Right lobe of liver (tissue), 6 donors: ENCODE data around the gene RAF1. TPM values are rescaled to one million over a fixed set of nuclear protein-coding genes. Genes with fewer than 3 reads are reported as not detected.

ENCODE experiments used
- ATAC-seq, 4 donors: fragments of 200-7000 bp; cut with Tn5 transposase; one replicate each; pipeline ENCODE4 v1.9.1; 2020; ENCODE audit warnings: mild to moderate bottlenecking in 4 of 4, moderate library complexity in 4 of 4
- DNase-seq, 3 donors: peaks; one replicate each; pipeline ENCODE4 v3.0.0-alpha.2; 2020
- H3K27ac ChIP-seq, 3 donors: fragments of 200-600 bp; one replicate each; pipeline ENCODE4 v1.8.0; 2022
- H3K27me3 ChIP-seq, 2 donors: fragments of 200-600 bp; one replicate each; pipeline ENCODE4 v1.8.0; 2022
- H3K36me3 ChIP-seq, 4 donors: fragments of 200-600 bp; sonication (generic) in 1 of 4; one replicate each; pipeline versions ENCODE4 v1.5.1 to v1.8.0; 2017 to 2022; ENCODE audit warnings: control low read depth in 1 of 4
- H3K4me1 ChIP-seq, 4 donors: fragments of 200-600 bp; sonication (generic) in 1 of 4; one replicate each; pipeline versions ENCODE4 v1.5.1 to v1.8.0; 2017 to 2022; ENCODE audit warnings: control low read depth in 1 of 4
- H3K4me3 ChIP-seq, 3 donors: fragments of 200-600 bp; one replicate each; pipeline ENCODE4 v1.8.0; 2022
- H3K9me3 ChIP-seq, 4 donors: fragments of 200-600 bp; sonication (generic) in 1 of 4; one replicate each; pipeline versions ENCODE4 v1.5.1 to v1.8.0; 2017 to 2022; ENCODE audit warnings: control low read depth in 1 of 4
- POLR2A ChIP-seq: fragments of 450-650 bp; IDR thresholded peaks from one replicate; pipeline ENCODE4 v1.6.1; 2017; ENCODE audit warnings: antibody characterized with exemption, mild to moderate bottlenecking
- WGBS: methylation state at CpG from one replicate; pipeline ENCODE4 v1.1.6; 2018; ENCODE audit warnings: low coverage, low lambda C conversion rate; ENCODE audit not compliant: insufficient coverage; ENCODE audit errors: missing lambda C conversion rate; 5-methylcytosine and 5-hydroxymethylcytosine counted together
- intact Hi-C, 2 donors: fragments of 100-400 bp; cut with DNase I; formaldehyde crosslinking; loops; one replicate each; pipeline versions ENCODE4 v1.11.2 to v1.14.1; 2022
- total RNA-seq, 6 experiments: library from RNA; depleted of rRNA in 2 of 6; stranded (reverse); fragments of >200 nt in 2 of 6; fragmentation: NEBNext Ultra II Directional in 3 of 6; extraction: Animal tissue kit (Norgen Biotek cat#: 25700) in 3 of 6; gene quantifications; one replicate each; pipeline versions ENCODE4 v1.1.0 to v1.2.4, GENCODE V29; 2016 to 2023
- TF ChIP-seq, protein P1 (sequence below), 4 donors: fragments of 200-600 bp in 3 of 4; fragments of 450-650 bp in 1 of 4; IDR thresholded peaks; one replicate each; pipeline versions ENCODE4 v1.5.1 to v1.8.0; 2016 to 2022; ENCODE audit warnings: antibody characterized with exemption in 4 of 4, mild to moderate bottlenecking in 2 of 4
- donor health status: DM: no; HTN: yes; CAD: no.
- donor health status: DM: no; HTN: no; CAD: no.
- donor health status: DM: no; HTN: no; CAD: no.
- donor health status: DM: no; HTN: yes; CAD: no.
- donor health status: DM: no; HTN: yes; CAD: no.

Gene RAF1
- total RNA-seq, 6 experiments from 2014 or later: 55.7 to 72.8 (median 60.4) TPM

DNA sequence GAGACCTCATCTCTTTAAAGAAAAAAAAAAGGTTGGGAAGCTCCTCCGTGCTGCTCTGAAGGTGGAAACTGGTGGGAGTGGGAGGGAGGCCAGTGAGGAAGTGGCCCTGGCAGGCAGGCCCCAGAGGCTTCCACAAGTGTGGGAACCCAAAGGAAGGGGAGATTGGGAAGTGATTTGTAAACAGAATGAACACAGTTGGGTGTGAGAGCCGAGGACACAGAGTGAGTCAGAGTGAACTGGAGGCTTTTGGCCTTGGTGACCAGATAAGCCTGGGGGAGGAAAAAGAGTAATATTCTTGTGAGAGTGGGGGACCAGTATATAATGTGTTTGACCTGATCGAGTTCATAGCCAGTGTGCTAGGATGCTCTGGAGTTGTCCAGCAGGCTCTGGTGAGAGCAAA is 84.0 kb downstream of the RAF1 start:
- 38% methylated on average over 2 of the region's 3 CpGs for WGBS
- no peak for TF ChIP-seq POLR2A
- Histone ChIP-seq H3K4me1 (peaks cover 0 to 12% (median 5%) of the 10 kb centered on the region in 4 donors), H3K27ac (no peak overlapping the region), H3K27me3 (no peaks in the 10 kb centered on the region), H3K4me3 (no peak overlapping the region), H3K36me3 (peaks cover 9 to 65% (median 27%) of the 10 kb centered on the region in 4 donors), H3K9me3 (no peaks in the 10 kb centered on the region)
- no peak for DNase-seq
- ATAC-seq: peak; percentile 13 to 78 (median 48)
- intact Hi-C loops: no loop called here

DNA sequence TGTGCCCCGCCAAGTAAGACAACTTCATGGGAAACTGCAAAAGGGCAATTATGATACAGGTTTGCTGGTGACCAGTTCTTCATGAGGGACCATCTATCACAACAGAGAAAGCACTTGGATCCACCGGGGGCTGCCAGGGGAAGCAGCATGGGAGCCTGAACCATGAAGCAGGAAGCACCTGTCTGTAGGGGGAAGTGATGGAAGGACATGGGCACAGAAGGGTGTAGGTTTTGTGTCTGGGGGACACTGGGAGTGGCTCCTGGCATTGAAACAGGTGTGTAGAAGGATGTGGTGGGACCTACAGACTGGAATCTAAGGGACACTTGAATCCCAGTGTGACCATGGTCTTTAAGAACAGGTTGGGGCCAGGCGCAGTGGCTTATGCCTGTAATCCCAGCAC is 84.5 kb downstream of the RAF1 start:
- H3K9me3 ChIP-seq: no peaks in the 10 kb centered on the region
- H3K4me3 ChIP-seq: no peak overlapping the region
- DNase-seq (no peak), ATAC-seq (no peak)
- no peaks in the 10 kb centered on the region for H3K27me3 ChIP-seq
- TF ChIP-seq POLR2A: no peak
- TF ChIP-seq, protein P1, sequence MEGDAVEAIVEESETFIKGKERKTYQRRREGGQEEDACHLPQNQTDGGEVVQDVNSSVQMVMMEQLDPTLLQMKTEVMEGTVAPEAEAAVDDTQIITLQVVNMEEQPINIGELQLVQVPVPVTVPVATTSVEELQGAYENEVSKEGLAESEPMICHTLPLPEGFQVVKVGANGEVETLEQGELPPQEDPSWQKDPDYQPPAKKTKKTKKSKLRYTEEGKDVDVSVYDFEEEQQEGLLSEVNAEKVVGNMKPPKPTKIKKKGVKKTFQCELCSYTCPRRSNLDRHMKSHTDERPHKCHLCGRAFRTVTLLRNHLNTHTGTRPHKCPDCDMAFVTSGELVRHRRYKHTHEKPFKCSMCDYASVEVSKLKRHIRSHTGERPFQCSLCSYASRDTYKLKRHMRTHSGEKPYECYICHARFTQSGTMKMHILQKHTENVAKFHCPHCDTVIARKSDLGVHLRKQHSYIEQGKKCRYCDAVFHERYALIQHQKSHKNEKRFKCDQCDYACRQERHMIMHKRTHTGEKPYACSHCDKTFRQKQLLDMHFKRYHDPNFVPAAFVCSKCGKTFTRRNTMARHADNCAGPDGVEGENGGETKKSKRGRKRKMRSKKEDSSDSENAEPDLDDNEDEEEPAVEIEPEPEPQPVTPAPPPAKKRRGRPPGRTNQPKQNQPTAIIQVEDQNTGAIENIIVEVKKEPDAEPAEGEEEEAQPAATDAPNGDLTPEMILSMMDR (IDR thresholded peaks at IDR 0.05): no peak
- WGBS: 29% methylated on average over 1 of the region's 3 CpGs
- no peak overlapping the region for H3K27ac ChIP-seq
- H3K4me1 ChIP-seq: peaks cover 0 to 12% (median 5%) of the 10 kb centered on the region in 4 donors
- H3K36me3 ChIP-seq: peaks cover 4 to 65% (median 26%) of the 10 kb centered on the region in 4 donors
- intact Hi-C loops: no loop called here

DNA sequence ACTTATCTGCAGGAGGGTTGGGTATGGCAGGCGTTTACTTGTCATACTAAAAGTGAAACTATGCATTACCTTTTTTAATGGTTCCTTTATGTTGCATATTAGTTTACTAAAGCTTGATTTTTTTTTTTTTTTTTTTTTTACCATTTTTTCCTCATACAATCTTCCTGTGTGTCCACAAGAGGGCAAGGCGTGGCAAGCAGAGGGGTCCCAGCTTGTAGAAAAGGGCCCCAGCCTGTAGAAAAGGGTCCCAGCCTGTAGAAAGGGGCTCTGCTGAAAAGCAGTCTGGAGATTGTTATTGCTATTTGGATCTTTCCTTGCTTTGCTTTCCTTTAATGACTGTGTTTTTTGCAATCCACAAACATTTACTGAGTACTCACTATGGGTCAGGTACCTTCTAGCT is 85.2 kb downstream of the RAF1 start:
- Histone ChIP-seq H3K4me1 (peaks cover 0 to 11% (median 5%) of the 10 kb centered on the region in 4 donors), H3K4me3 (no peak overlapping the region), H3K27ac (no peak overlapping the region), H3K36me3 (peaks cover 0 to 65% (median 26%) of the 10 kb centered on the region in 4 donors), H3K9me3 (no peaks in the 10 kb centered on the region), H3K27me3 (no peaks in the 10 kb centered on the region)
- intact Hi-C loops: no loop called here
- DNase-seq (no peak), ATAC-seq (no peak)
- WGBS: 87% methylated on average over 2 of the region's 2 CpGs
- TF ChIP-seq, protein P1 (IDR thresholded peaks at IDR 0.05): no peak
- no peak for TF ChIP-seq POLR2A

DNA sequence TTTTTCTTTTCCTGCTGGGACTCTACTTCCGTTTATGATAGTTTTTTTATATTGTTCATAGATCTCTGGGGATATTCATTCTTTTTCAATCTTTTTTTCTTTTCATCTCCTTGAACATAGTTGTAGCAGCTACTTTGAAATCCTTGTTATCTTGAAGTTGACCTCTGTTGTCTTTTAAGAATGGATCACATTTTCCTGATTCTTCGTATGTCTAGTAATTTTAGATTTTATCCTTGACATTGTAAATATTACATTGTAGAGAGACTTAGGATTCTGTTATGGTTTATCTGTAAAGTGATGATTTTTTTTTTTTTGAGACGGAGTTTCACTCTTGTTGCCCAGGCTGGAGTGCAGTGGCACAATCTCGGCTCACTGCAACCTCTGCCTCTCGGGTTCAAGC is 86.5 kb downstream of the RAF1 start:
- WGBS: 96% methylated on average over 5 of the region's 5 CpGs
- intact Hi-C loops: no loop called here
- Histone ChIP-seq H3K9me3 (no peaks in the 10 kb centered on the region), H3K27ac (no peak overlapping the region), H3K27me3 (no peaks in the 10 kb centered on the region), H3K36me3 (peaks cover 0 to 71% (median 30%) of the 10 kb centered on the region in 4 donors), H3K4me1 (no peaks in the 10 kb centered on the region), H3K4me3 (no peak overlapping the region)
- TF ChIP-seq POLR2A: no peak
- TF ChIP-seq, protein P1 (IDR thresholded peaks at IDR 0.05): no peak
- ATAC-seq (no peak), DNase-seq (no peak)

DNA sequence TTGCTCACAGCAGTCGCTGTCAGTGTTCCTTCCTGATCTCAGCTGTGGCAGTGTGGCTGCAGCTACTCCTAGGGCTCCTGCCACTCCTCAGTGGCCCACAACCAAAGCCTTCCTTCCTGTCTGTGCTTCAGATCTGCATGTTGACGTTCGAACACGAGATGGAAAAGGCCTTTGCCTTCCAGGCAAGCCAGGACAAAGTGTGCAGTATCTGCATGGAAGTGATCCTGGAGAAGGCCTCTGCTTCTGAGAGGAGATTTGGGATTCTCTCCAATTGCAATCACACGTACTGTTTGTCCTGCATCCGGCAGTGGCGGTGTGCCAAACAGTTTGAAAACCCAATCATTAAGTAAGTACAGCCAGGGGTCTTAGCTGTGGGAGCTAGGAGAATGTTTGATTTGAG is 89.3 kb downstream of the RAF1 start:
- intact Hi-C loops: no loop called here
- Histone ChIP-seq H3K36me3 (peaks cover 0 to 86% (median 39%) of the 10 kb centered on the region in 4 donors), H3K4me3 (no peak overlapping the region), H3K9me3 (no peaks in the 10 kb centered on the region), H3K27me3 (no peaks in the 10 kb centered on the region), H3K27ac (no peak overlapping the region), H3K4me1 (no peaks in the 10 kb centered on the region)
- DNase-seq (no peak), ATAC-seq (peak in 3 of 4 donors; percentile 12 to 41 (median 38))
- WGBS: 19% methylated on average over 6 of the region's 7 CpGs
- TF ChIP-seq POLR2A: no peak
- TF ChIP-seq, protein P1 (IDR thresholded peaks at IDR 0.05): no peak
